Skeletal muscle cell (primary cell): ENCODE results near the gene MYH3.
"Not testable (repeated sequence)": the region's sequence is repeated elsewhere in the genome, so short reads cannot be mapped to it uniquely, and the experiment has no call there.

Experiments
- DNase-seq: peaks from one replicate; pipeline ENCODE4 v3.0.0-alpha.2; 2010; ENCODE audit warnings: low read depth
- H3K4me3 ChIP-seq: 2 replicates; pipeline ENCODE4 v1.5.1; 2011; ENCODE audit warnings: low read depth, mild to moderate bottlenecking, control low read depth, low read length, moderate library complexity

The MYH3 gene

GRCh38 chr17:10657148-10657547 lies at the start of gene MYH3:
MYH3 (minus strand) TSS chr17:10657309; CDS start chr17:10655064, 2,245 bp downstream.
- DNase-seq: no peak
- no peak within 1 kb of the TSS for H3K4me3 ChIP-seq

- DNase-seq: no peak
- no peak overlapping the region for H3K4me3 ChIP-seq
These were observed 48.6 kb upstream of the MYH3 start for GRCh38 chr17:10705727-10706126.

GRCh38 chr17:10702574-10702973 lies 45.5 kb upstream of the MYH3 start:
- peak; percentile 27 for DNase-seq
- no peak overlapping the region for H3K4me3 ChIP-seq

GRCh38 chr17:10699856-10700255 lies 42.7 kb upstream of the MYH3 start:
- DNase-seq: no peak
- H3K4me3 ChIP-seq: no peak overlapping the region

DNA sequence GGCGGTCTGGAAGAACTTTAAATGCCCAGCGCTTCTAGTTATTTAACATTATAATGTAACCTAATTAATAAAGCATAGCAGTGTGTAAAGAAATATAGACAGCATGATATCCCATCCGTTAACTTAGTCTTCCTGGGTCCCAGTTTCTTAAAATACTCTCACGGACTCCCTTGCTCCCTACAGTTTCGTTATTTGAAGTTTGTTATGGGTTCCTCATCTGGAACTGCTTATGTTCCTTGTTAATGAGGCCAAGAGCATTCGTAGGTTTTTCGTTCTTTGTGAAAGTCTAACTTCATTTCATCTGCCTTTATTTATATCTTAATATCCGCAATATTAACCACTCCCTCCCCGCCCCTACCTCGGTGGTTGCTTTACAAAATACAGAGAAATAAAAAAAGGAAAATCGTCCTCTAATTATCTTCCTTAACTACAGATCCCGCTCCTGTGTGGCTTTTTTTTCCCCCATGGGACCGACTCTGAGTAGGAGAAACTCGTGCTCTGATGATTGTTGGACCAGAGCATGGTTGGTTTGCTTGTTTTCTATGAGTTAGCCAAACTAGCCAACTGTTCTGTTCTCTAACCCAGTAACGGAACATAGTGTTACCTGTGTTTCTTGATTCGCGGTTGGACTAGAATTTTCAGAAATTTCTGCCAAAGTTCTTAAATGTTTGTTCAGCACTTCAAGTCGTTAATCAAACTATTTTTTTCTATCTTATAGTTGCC lies 41.1 kb upstream of the MYH3 start:
- no peak for DNase-seq

GRCh38 chr17:10697092-10698081 lies 40.3 kb upstream of the MYH3 start, which contains the start of the genes ADPRM and SCO1:
ADPRM (plus strand) TSS chr17:10697594; CDS start chr17:10704927, 7,333 bp downstream.
SCO1 (minus strand) TSS chr17:10697533; CDS start chr17:10697507, 26 bp downstream.
- H3K4me3 ChIP-seq: peak within 1 kb of the TSS; percentile 82

More for the DNA sequence above, 41.1 kb upstream of the MYH3 start:
- peak overlapping the region; percentile 82 for H3K4me3 ChIP-seq

DNA sequence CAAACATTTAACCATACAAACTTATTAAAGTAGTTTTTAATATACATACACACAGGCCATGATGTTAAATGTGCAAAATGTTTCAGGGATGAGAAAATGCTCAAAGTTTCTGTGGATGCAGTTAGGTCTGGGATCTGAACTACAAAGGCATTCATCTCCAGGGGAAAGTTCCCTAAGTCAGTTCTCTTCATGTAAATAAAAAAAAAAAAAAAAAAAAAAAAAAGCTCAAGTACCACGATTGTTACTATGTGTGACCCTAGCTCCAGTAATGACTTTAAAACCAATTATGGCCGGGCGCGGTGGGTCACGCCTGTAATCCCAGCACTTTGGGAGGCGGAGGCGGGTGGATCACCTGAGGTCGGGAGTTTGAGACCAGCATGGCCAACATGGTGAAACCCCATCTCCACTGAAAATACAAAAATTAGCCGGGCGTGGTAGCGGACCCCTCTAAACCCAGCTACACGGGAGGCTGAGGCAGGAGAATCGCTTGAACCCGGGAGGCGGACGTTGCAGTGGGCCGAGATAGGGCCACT lies 38.8 kb upstream of the MYH3 start:
- not testable (repeated sequence) for DNase-seq

More at GRCh38 chr17:10697092-10698081, 40.3 kb upstream of the MYH3 start, which contains the start of the genes ADPRM and SCO1:
- DNase-seq: peak; percentile 75

GRCh38 chr17:10687499-10687898 lies 30.4 kb upstream of the MYH3 start:
- no peak overlapping the region for H3K4me3 ChIP-seq
- no peak for DNase-seq

More for the DNA sequence above, 38.8 kb upstream of the MYH3 start:
- H3K4me3 ChIP-seq: peak overlapping the region; percentile 82

DNA sequence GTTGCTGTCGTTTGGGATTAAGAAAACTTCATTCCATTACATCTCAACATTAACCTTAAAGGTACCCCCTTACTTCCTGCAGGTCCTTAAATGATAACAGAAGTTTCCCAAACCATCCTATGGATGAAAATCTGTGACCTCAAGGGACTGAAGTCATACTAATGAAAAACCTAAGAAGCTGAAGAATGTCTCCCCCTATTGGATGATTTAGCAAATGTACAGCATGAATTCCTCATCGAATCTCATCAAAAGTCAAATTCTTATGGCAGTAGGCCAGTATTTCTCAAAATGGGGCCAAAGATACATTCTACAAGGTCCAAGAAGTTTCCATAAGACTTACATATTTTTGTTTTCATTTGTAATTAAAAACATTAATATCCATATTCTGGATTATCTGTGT lies 26.7 kb upstream of the MYH3 start:
- H3K4me3 ChIP-seq: no peak overlapping the region
- DNase-seq: no peak

DNA sequence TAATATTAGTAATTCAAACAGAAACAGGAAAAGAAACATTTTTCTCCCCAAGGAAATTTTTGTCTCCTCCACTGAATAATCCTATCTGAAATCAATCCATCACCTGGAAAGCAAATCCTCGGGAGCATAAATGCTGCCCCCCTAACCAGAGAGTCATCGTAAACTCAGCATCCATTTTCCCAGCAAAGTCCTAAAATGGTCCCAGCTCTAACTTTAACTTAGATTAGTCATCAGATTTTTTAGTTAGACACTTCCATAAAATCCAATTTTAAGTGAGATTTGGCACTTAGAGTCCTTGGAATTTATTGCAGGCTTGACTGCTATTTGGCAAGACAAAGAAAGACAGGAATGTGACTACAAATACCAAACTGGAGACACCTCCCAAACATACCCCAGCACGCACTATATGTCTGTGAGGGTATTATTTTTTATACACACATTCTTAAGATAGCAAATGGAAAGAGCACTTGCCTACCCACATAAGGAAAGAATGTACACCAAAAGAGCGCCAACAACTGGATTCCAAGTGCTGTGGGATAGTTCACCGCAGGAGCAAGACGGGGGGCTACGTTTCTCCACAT lies 24.8 kb upstream of the MYH3 start:
- H3K4me3 ChIP-seq: no peak overlapping the region
- DNase-seq: no peak

DNA sequence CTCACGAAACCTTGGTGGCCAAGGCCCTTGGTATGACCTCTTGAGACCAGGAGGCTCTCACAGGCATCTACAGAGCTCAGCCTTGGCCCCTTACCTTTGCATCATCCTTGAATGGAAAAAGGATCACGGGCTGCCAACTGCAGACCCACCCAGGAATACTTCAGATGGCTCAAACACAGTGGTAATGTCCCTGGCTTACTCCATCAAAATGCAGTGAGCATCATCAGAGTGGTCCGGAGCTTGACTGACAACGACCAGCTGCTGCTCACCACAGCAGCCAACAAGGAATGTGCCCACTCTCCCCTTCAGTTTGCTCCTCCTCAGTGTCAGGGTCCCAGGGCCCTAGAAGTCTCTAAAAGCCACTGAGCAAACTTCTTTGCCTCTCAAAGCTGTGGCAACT lies 17.6 kb upstream of the MYH3 start:
- DNase-seq: no peak
- H3K4me3 ChIP-seq: no peak overlapping the region

- no peak for DNase-seq
- no peak overlapping the region for H3K4me3 ChIP-seq
These were observed 16.2 kb upstream of the MYH3 start for GRCh38 chr17:10673312-10673711.

DNA sequence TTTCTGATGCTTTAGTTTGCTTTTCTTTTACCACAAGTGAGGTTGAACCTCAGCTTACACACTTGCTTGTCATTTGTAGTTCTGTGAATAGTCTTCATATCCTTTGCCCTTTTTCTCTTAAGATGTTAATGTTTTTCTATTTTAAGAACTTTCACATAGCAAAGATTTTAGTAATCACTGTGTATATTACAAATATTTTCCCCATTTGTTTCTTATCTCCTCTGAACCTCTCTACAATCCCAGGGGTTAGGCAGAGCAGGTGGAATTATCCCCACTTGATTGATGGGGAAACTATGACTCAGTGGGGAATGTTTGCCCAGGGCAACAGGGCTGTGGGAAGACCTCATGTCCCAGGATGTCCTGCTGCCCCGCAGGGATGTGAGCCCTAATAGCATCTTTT lies 11.7 kb upstream of the MYH3 start:
- no peak overlapping the region for H3K4me3 ChIP-seq
- no peak for DNase-seq

GRCh38 chr17:10666906-10667305 lies 9.8 kb upstream of the MYH3 start:
- DNase-seq: no peak

GRCh38 chr17:10664571-10664970 lies 7.5 kb upstream of the MYH3 start:
- H3K4me3 ChIP-seq: no peak overlapping the region
- DNase-seq: no peak

More at GRCh38 chr17:10666906-10667305, 9.8 kb upstream of the MYH3 start:
- H3K4me3 ChIP-seq: no peak overlapping the region

GRCh38 chr17:10663231-10663630 lies 6.1 kb upstream of the MYH3 start:
- DNase-seq: no peak

GRCh38 chr17:10661437-10661836 lies 4.3 kb upstream of the MYH3 start:
- DNase-seq: no peak
- H3K4me3 ChIP-seq: no peak overlapping the region

More at GRCh38 chr17:10663231-10663630, 6.1 kb upstream of the MYH3 start:
- no peak overlapping the region for H3K4me3 ChIP-seq

- H3K4me3 ChIP-seq: no peak overlapping the region
- DNase-seq: no peak
These were observed 770 bp upstream of the MYH3 start for GRCh38 chr17:10657879-10658278.

DNA sequence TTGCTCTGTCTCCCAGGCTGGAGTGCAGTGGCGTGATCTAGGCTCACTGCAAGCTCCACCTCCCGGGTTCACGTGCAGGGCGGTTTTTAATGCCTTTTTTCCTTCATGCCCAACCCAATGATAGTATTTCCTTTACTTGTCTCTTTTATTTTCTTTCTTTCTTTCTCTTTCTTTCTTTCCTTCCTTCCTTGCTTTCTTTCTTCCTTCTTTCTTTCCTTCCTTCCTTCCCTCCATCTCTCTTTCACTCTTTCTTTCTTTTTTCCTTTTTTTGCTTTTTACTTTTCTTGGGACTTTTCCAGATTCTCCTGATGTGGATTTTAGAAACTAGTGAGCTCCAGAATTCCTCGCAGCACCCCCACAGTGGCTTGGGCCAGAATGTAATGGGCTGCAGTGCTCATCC lies 3.1 kb downstream of the MYH3 start:
- H3K4me3 ChIP-seq: no peak overlapping the region
- no peak for DNase-seq
